ENCODE data around the gene KIFAP3. TPM values are rescaled to one million over a fixed set of nuclear protein-coding genes. Genes with fewer than 3 reads are reported as not detected.

KIFAP3 gene
- total and polyA plus RNA-seq, 2 of the 8 experiments (the other 6 are each of a cell fraction or from before 2014, with no cell fraction given): 1.3 to 3.2 TPM

- Histone ChIP-seq H4K91ac (replicated peaks; ENCODE audit: insufficient read length, low read length) (no peak overlapping the region), H4K5ac (ENCODE audit: insufficient read length, low read depth, low read length) (no peak overlapping the region), H3K4ac (replicated peaks; ENCODE audit: insufficient read length, low read depth, low read length) (no peak overlapping the region), H2BK20ac (ENCODE audit: low read length) (no peak overlapping the region), H3K4me2 (ENCODE audit: insufficient read depth in 1 of 2, low read depth in 2 of 2, low read length in 2 of 2) (no peak overlapping the region), H3K4me3 (ENCODE audit: extremely low read depth in 1 of 4, insufficient read depth in 2 of 4, low read depth in 3 of 4, low read length in 4 of 4) (no peak overlapping the region), H2BK5ac (ENCODE audit: low read depth, low read length) (no peak overlapping the region), H4K8ac (ENCODE audit: extremely low read depth, insufficient read depth, low read length) (no peak overlapping the region), H4K20me1 (replicated peaks in 1 of 2; ENCODE audit: control insufficient read depth in 1 of 2, insufficient read depth in 2 of 2, low read length in 2 of 2) (no peaks in the 10 kb centered on the region), H3K27me3 (replicated peaks in 1 of 4; ENCODE audit: control insufficient read depth in 3 of 4, extremely low read depth in 1 of 4, insufficient read depth in 3 of 4, low read length in 3 of 4) (no peaks in the 10 kb centered on the region), H3K56ac (replicated peaks; ENCODE audit: insufficient read length, low read depth, low read length) (no peak overlapping the region), H3K23me2 (ENCODE audit: low read depth, low read length) (no peaks in the 10 kb centered on the region), H3K23ac (ENCODE audit: insufficient read length) (no peak overlapping the region), H3K9me3 (ENCODE audit: insufficient read depth in 2 of 2, low read depth in 1 of 2, low read length in 1 of 2) (no peaks in the 10 kb centered on the region), H3K36me3 (ENCODE audit: control insufficient read depth in 2 of 4, insufficient read depth in 4 of 4, low read length in 3 of 4) (no peaks in the 10 kb centered on the region), H3K79me1 (ENCODE audit: low read depth, low read length) (no peaks in the 10 kb centered on the region), H3K79me2 (ENCODE audit: control insufficient read depth in 1 of 2, insufficient read depth in 2 of 2, low read length in 2 of 2) (no peaks in the 10 kb centered on the region), H3K27ac (ENCODE audit: low read depth, low read length) (no peak overlapping the region), H2BK15ac (ENCODE audit: low read length) (no peak overlapping the region), H3K14ac (ENCODE audit: insufficient read length) (no peak overlapping the region), H2AK5ac (ENCODE audit: low read depth, low read length) (no peak overlapping the region), H3K4me1 (replicated peaks in 1 of 4; ENCODE audit: control insufficient read depth in 3 of 4, insufficient read depth in 4 of 4, low read length in 3 of 4) (no peaks in the 10 kb centered on the region), H2BK120ac (replicated peaks; ENCODE audit: low read depth, low read length) (no peak overlapping the region), H3K9ac (replicated peaks in 1 of 4; ENCODE audit: extremely low read depth in 1 of 4, low read depth in 3 of 4, low read length in 3 of 4) (no peak overlapping the region), H2AFZ (ENCODE audit: low read length) (no peak overlapping the region), H3K18ac (ENCODE audit: extremely low read depth, low read length) (no peak overlapping the region), H2BK12ac (ENCODE audit: low read depth, low read length) (no peak overlapping the region)
- no peak for FAIRE-seq
- CTCF ChIA-PET (ENCODE audit: partially characterized antibody): no interaction called here
- POLR2A ChIA-PET (ENCODE audit: partially characterized antibody): no interaction called here
- no peak for DNase-seq (ENCODE audit: low read depth in 1 of 2, low spot score in 2 of 2)
- TF ChIP-seq NRF1 (IDR thresholded peaks at IDR 0.05; ENCODE audit: low read depth, low read length) (no peak), MAX (IDR thresholded peaks at IDR 0.05) (no peak), CEBPB (IDR thresholded peaks at IDR 0.05; ENCODE audit: low read depth, low read length) (no peak), EGR1 (IDR thresholded peaks at IDR 0.05; ENCODE audit: borderline replicate concordance, low read depth, low read length) (no peak), HDAC6 (IDR thresholded peaks at IDR 0.05; ENCODE audit: low read depth, low read length) (no peak), JUND (IDR thresholded peaks at IDR 0.05; ENCODE audit: low read length) (no peak), SAP30 (IDR thresholded peaks at IDR 0.05; ENCODE audit: insufficient read depth, insufficient replicate concordance, low read length) (no peak), TAF7 (optimal IDR thresholded peaks at IDR 0.05; ENCODE audit: borderline replicate concordance, low read depth, low read length) (no peak), RAD21 (IDR thresholded peaks at IDR 0.05 in 1 of 2, conservative IDR thresholded peaks at IDR 0.05 in 1 of 2; ENCODE audit: low read depth in 2 of 2, low read length in 2 of 2) (no peak), POU5F1 (IDR thresholded peaks at IDR 0.05; ENCODE audit: low read depth, low read length) (no peak), TAF1 (IDR thresholded peaks at IDR 0.05; ENCODE audit: low read depth, low read length) (no peak), ASH2L (IDR thresholded peaks at IDR 0.05; ENCODE audit: low read length) (no peak)
These were observed 173.4 kb downstream of the KIFAP3 start for GRCh38 chr1:169901115-169901514.

Data from H1 (cell line).